Measurements from ENCODE around the gene LAMA5.
"Not testable (repeated sequence)": the region's sequence is repeated elsewhere in the genome, so short reads cannot be mapped to it uniquely, and the experiment has no call there.

Gene LAMA5

GRCh38 chr20:62387933-62388635 is 21.0 kb upstream of the LAMA5 start:
- DNase-seq = no peak

GRCh38 chr20:62387219-62387913 is 20.3 kb upstream of the LAMA5 start:
- DNase-seq = no peak

- DNase-seq = peak; percentile 89
Observed at GRCh38 chr20:62386383-62387218, 19.5 kb upstream of the LAMA5 start, which contains the start of gene RPS21. TSS of gene RPS21 (plus strand) at chr20:62387103. CDS start at chr20:62387339, 236 bp downstream.

- DNase-seq = peak; percentile 67
Observed at GRCh38 chr20:62382306-62383198, 15.4 kb upstream of the LAMA5 start.

- no peak for DNase-seq
Observed at GRCh38 chr20:62381842-62382241, 14.7 kb upstream of the LAMA5 start.

- peak; percentile 66 for DNase-seq
Observed at GRCh38 chr20:62381202-62381797, 14.2 kb upstream of the LAMA5 start.

- DNase-seq = no peak
Observed at GRCh38 chr20:62378215-62378614, 11.1 kb upstream of the LAMA5 start.

- DNase-seq = no peak
Observed at GRCh38 chr20:62377615-62378178, 10.6 kb upstream of the LAMA5 start.

- DNase-seq = no peak
Observed at GRCh38 chr20:62377064-62377461, 10.0 kb upstream of the LAMA5 start.

GRCh38 chr20:62376112-62377063 is 9.3 kb upstream of the LAMA5 start:
- DNase-seq = no peak

GRCh38 chr20:62374331-62375152 is 7.4 kb upstream of the LAMA5 start:
- no peak for DNase-seq

- not testable (repeated sequence) for DNase-seq
Observed at GRCh38 chr20:62373631-62374179, 6.6 kb upstream of the LAMA5 start.

- no peak for DNase-seq
Observed at GRCh38 chr20:62372042-62372993, 5.2 kb upstream of the LAMA5 start.

- no peak for DNase-seq
Observed at GRCh38 chr20:62371588-62372041, 4.5 kb upstream of the LAMA5 start.

GRCh38 chr20:62370807-62371587 is 3.9 kb upstream of the LAMA5 start:
- DNase-seq = no peak

GRCh38 chr20:62370115-62370806 is 3.1 kb upstream of the LAMA5 start:
- DNase-seq = peak; percentile 88

GRCh38 chr20:62369815-62370114 is 2.7 kb upstream of the LAMA5 start:
- DNase-seq = no peak

Measured in EL (cell line).